WTC11 (cell line): Measurements from ENCODE around the gene PHF5A.

Experiments used
- JUN ChIP-seq: sonication (generic); formaldehyde crosslinking; IDR thresholded peaks from 2 replicates; pipeline ENCODE4 v1.8.0; 2023; ENCODE audit warnings: mild to moderate bottlenecking, missing genetic modification reagents
- NFYB ChIP-seq: sonication (generic); formaldehyde crosslinking; conservative IDR thresholded peaks from 2 replicates; pipeline ENCODE4 v1.8.0; 2022; ENCODE audit warnings: low read depth, missing genetic modification reagents
- TF ChIP-seq, protein P1 (sequence below): fragments of 200-600 bp; IDR thresholded peaks from 2 replicates; pipeline ENCODE4 v1.8.0; 2022; ENCODE audit warnings: antibody characterized with exemption
- TF ChIP-seq, protein P2 (sequence below): sonication (generic); formaldehyde crosslinking; IDR thresholded peaks from 2 replicates; pipeline ENCODE4 v1.8.0; 2022; ENCODE audit warnings: mild to moderate bottlenecking, missing genetic modification reagents

- TF ChIP-seq, protein P1, sequence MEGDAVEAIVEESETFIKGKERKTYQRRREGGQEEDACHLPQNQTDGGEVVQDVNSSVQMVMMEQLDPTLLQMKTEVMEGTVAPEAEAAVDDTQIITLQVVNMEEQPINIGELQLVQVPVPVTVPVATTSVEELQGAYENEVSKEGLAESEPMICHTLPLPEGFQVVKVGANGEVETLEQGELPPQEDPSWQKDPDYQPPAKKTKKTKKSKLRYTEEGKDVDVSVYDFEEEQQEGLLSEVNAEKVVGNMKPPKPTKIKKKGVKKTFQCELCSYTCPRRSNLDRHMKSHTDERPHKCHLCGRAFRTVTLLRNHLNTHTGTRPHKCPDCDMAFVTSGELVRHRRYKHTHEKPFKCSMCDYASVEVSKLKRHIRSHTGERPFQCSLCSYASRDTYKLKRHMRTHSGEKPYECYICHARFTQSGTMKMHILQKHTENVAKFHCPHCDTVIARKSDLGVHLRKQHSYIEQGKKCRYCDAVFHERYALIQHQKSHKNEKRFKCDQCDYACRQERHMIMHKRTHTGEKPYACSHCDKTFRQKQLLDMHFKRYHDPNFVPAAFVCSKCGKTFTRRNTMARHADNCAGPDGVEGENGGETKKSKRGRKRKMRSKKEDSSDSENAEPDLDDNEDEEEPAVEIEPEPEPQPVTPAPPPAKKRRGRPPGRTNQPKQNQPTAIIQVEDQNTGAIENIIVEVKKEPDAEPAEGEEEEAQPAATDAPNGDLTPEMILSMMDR, result no peak
- TF ChIP-seq JUN, result no peak
- TF ChIP-seq, protein P2, sequence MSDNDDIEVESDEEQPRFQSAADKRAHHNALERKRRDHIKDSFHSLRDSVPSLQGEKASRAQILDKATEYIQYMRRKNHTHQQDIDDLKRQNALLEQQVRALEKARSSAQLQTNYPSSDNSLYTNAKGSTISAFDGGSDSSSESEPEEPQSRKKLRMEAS (CRISPR knock-in tag), result no peak
- no peak for TF ChIP-seq NFYB (CRISPR knock-in tag)
Measured at GRCh38 chr22:41410311-41410751, 58.2 kb downstream of the PHF5A start.
